SU-DHL-6 (cell line): ENCODE data around the gene NGB.

Experiments used
- EZH2phosphoT487 ChIP-seq: fragments of 200-600 bp; sonication (generic), shearing (Covaris generic); conservative IDR thresholded peaks from 2 replicates; pipeline ENCODE4 v1.6.1; 2018; ENCODE audit warnings: mild to moderate bottlenecking, antibody characterized with exemption, low read length, moderate library complexity, mixed read lengths
- TF ChIP-seq, protein P1 (sequence below): fragments of 200-600 bp; sonication (generic); IDR thresholded peaks from one replicate; pipeline ENCODE4 v1.5.1; 2017; ENCODE audit warnings: antibody characterized with exemption, mild to moderate bottlenecking, low read length, moderate library complexity; ENCODE audit not compliant: insufficient read depth, poor library complexity, severe bottlenecking

DNA sequence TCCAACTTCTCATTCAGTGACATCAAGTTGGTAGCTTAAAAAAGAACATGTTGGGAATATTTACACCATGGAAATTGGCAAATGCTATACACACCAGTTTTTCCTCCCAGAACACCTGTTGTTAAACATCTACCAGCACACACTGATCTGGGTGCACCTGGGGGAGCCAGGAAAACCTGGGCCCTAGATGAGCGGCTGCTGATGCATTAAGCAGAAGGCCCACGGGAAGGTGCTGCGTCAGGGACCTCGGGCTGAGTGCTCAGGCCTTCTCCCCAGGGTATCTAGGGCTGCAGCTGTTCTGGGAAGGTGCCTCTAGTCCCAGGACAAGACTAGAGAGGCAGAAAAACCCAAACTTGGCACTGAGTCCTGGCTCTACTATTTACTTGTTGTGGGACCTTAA, 2.8 kb upstream of the NGB start:
- TF ChIP-seq, protein P1, sequence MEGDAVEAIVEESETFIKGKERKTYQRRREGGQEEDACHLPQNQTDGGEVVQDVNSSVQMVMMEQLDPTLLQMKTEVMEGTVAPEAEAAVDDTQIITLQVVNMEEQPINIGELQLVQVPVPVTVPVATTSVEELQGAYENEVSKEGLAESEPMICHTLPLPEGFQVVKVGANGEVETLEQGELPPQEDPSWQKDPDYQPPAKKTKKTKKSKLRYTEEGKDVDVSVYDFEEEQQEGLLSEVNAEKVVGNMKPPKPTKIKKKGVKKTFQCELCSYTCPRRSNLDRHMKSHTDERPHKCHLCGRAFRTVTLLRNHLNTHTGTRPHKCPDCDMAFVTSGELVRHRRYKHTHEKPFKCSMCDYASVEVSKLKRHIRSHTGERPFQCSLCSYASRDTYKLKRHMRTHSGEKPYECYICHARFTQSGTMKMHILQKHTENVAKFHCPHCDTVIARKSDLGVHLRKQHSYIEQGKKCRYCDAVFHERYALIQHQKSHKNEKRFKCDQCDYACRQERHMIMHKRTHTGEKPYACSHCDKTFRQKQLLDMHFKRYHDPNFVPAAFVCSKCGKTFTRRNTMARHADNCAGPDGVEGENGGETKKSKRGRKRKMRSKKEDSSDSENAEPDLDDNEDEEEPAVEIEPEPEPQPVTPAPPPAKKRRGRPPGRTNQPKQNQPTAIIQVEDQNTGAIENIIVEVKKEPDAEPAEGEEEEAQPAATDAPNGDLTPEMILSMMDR = no peak
- TF ChIP-seq EZH2phosphoT487 = no peak
